HG03520 (cell line): Measurements from ENCODE around the gene NOX4.
"Not testable (repeated sequence)": the region's sequence is repeated elsewhere in the genome, so short reads cannot be mapped to it uniquely, and the experiment has no call there.

Experiments used
- ATAC-seq: cut with Tn5 transposase; IDR thresholded peaks from one replicate; pipeline ENCODE4 v1.9.1; 2021; ENCODE audit warnings: mild to moderate bottlenecking, moderate library complexity; ENCODE audit not compliant: unreplicated experiment

NOX4 gene

GRCh38 chr11:89387501-89387900 is 103.7 kb downstream of the NOX4 start:
- ATAC-seq: not testable (repeated sequence)

GRCh38 chr11:89382986-89383385 is 108.2 kb downstream of the NOX4 start:
- ATAC-seq: not testable (repeated sequence)

- ATAC-seq: no peak
Observed at GRCh38 chr11:89381094-89381493, 110.1 kb downstream of the NOX4 start.

DNA sequence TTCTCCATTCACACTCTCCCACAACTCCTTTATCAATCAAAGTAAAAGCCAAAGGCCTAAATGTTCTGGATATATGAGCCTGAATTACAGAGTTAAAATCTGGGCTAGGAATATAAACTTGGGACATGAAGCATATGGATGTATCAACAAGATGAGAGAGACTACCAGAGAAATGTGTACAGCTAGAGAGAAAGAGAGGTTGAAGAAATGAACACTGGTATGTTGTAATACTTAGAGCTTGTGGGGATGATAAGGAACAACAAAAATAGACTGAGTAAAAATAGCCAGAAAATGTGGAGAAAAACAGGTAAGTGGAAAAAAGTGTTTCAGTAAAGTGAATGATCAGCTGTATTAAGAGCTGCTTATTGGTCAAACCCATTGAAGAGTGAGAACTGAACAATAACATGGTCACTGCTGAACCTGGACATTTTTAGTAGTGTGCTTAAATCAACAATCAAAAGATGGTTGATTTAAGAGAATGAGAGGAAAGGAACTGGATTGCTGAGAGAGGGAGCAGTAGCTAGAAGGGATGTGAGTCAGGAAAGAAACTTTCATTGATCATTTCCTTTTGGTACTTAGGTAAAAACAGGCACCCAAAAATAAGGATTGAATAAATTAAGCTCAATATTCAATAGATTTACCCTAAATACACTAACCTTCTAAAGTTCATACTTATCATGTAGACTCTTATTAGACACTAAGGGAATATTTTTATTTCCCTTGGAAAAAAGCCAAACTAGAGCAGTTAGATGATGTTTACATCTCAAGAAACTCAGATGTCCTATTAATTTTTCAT is 111.0 kb downstream of the NOX4 start:
- not testable (repeated sequence) for ATAC-seq

GRCh38 chr11:89378986-89379385 is 112.2 kb downstream of the NOX4 start:
- not testable (repeated sequence) for ATAC-seq

- not testable (repeated sequence) for ATAC-seq
Observed at GRCh38 chr11:89369356-89369755, 121.8 kb downstream of the NOX4 start.

- not testable (repeated sequence) for ATAC-seq
Observed at GRCh38 chr11:89364856-89365255, 126.3 kb downstream of the NOX4 start.

GRCh38 chr11:89361734-89362133 is 129.4 kb downstream of the NOX4 start:
- no peak for ATAC-seq

GRCh38 chr11:89359208-89359607 is 132.0 kb downstream of the NOX4 start:
- ATAC-seq: not testable (repeated sequence)

DNA sequence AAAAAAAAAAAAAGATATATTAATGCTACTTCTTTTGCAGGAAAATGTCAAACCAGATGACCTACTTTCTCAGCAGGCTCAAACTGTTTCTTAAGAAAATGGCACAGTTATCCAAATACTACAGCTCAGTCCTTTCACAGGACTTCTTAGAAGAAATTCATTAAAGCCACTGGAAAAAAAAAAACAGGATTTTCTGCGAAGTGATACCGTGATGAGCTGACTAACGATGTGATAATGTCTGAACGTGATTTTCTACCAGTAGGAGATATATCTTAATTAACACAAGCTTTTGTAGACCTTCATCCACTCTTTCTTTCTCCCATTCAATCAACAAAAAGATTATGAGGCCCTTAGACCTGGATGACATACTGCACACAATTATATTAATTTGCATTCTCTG is 132.4 kb downstream of the NOX4 start:
- ATAC-seq: no peak

DNA sequence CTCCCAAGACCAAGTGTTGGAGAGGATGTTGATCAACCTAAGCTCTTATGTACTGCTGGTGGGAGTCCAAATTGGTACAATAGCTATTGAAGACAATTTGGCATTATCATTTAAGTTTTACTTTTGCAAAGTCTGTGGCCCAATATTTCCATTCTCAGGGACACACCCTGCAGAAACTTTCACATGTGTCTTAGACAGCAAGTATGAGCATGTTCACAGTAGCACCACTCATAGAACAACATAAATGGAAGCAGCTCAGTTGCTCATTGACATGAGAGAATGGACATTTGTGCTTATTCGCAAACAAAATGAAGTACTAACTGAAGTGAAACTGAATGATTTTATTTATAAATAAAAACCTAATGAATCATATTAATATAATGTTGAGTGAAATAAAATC is 135.5 kb downstream of the NOX4 start:
- ATAC-seq: no peak

GRCh38 chr11:89354513-89354912 is 136.7 kb downstream of the NOX4 start:
- ATAC-seq: not testable (repeated sequence)

DNA sequence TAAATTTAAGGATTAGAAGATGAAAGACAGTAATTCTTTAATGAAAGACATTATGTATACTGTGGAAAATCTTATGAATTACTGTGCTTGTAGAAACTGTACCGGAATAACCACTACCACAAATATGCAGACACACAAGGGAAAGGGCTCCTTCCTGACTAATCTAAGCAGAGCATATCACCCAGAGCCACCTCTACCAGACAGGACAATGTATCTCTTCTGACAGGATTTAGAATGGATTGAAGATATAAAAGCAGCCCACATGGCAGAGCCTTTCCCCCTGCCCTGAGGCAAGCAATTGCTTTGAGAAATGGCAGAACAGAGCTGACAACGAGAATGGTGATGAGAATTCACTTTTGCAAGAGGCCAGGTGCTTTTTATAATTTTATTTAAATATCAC is 144.1 kb downstream of the NOX4 start:
- ATAC-seq: no peak

GRCh38 chr11:89346601-89347000 is 144.6 kb downstream of the NOX4 start:
- ATAC-seq: no peak

- ATAC-seq: not testable (repeated sequence)
Observed at GRCh38 chr11:89342880-89343572, 148.1 kb downstream of the NOX4 start.

DNA sequence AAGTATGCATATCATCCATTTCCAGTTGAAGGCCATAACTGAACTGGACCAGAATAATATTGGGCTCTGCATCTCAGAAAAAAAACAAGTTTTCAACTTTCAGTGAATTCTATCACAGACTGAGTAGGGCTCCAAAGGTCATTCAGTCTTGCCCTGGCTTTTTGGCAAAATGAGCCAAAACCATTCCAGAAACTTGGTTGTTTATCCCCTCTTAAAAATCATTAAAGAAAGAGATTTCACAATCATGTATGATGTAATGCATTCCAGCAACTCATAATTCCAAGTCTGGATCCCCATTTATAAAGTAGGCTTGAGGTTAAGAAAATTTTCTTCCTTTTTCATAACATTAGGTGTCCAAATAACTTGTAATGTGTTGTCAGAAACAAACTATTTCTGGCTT is 150.7 kb downstream of the NOX4 start:
- ATAC-seq: not testable (repeated sequence)

GRCh38 chr11:89338073-89338472 is 153.1 kb downstream of the NOX4 start:
- ATAC-seq: not testable (repeated sequence)

GRCh38 chr11:89337100-89337650 is 154.0 kb downstream of the NOX4 start:
- not testable (repeated sequence) for ATAC-seq

GRCh38 chr11:89333704-89334103 is 157.5 kb downstream of the NOX4 start:
- not testable (repeated sequence) for ATAC-seq

GRCh38 chr11:89331940-89332339 is 159.2 kb downstream of the NOX4 start:
- ATAC-seq: not testable (repeated sequence)

DNA sequence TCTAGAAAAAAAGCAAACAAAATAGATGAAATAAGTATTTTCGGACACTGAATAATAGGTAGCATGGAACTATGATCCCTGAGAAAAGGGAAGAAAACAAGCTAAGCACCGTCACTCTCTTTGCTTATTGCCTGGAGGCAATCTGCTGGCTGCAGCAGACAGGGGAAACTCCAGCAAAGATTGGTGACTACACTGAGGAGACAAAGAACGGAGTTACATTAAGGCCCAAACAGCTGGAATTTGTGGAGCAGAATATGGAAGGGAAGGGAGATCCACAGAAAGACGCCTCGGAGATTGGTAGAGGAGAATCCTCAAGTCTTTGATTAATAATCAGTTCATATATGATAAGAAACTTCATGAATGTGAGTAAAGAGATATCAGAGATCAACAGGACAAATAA is 163.3 kb downstream of the NOX4 start:
- no peak for ATAC-seq

DNA sequence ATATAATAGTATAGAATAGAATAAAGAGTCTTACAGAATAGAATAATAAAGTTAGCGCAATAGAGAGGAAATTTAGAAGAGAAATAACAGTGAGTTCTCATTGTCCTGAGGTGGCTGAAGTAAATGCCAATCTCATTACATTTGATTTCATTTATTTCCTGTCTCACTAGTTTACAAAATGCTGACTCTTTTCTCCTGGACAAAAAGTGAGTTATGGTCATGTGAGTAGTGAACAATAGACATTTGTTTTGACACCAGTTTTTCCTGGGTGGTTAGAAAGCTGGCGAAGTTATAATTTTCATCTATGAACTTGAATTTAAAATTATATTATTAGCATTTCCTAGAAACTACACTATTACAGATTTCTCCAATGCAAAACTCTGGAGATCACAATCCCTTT is 169.8 kb downstream of the NOX4 start:
- no peak for ATAC-seq
